Measurements from ENCODE around the gene STXBP5. TPM values are rescaled to one million over a fixed set of nuclear protein-coding genes. Genes with fewer than 3 reads are reported as not detected.
A peak's percentile ranks its signal among the peaks of the same experiment; 100 is the strongest.

STXBP5 gene
- total RNA-seq, 4 donors from 2014 or later = 23.7 to 39.1 (median 25.8) TPM

DNA sequence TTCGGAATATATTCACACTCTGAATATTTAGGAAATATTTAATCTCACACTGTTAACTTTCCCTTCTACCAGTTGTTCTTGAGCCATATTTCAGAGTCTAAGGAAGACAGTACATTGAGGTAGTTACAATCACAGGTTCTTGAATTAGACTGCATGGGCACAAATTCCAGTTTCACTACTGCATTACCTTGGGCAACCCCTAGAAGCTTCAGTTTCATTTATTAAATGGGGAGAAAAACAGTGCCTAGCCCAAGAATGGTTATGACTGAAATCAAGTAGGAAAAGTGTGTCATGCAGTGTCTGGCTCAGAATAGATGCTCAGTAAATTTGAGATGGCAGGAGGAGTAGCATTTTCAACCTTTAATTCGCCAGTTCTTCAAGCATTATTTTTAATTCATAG is 179.8 kb downstream of the STXBP5 start:
- TF ChIP-seq EP300 (IDR thresholded peaks at IDR 0.05) = no peak
- TF ChIP-seq, protein P1, sequence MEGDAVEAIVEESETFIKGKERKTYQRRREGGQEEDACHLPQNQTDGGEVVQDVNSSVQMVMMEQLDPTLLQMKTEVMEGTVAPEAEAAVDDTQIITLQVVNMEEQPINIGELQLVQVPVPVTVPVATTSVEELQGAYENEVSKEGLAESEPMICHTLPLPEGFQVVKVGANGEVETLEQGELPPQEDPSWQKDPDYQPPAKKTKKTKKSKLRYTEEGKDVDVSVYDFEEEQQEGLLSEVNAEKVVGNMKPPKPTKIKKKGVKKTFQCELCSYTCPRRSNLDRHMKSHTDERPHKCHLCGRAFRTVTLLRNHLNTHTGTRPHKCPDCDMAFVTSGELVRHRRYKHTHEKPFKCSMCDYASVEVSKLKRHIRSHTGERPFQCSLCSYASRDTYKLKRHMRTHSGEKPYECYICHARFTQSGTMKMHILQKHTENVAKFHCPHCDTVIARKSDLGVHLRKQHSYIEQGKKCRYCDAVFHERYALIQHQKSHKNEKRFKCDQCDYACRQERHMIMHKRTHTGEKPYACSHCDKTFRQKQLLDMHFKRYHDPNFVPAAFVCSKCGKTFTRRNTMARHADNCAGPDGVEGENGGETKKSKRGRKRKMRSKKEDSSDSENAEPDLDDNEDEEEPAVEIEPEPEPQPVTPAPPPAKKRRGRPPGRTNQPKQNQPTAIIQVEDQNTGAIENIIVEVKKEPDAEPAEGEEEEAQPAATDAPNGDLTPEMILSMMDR (IDR thresholded peaks at IDR 0.05) = no peak
- TF ChIP-seq POLR2A (IDR thresholded peaks at IDR 0.05) = no peak
- H3K27me3 ChIP-seq = no peaks in the 10 kb centered on the region
- H3K4me1 ChIP-seq = no peaks in the 10 kb centered on the region
- no peak overlapping the region for H3K4me3 ChIP-seq
- DNase-seq (ENCODE audit: low spot score in 2 of 2) = no peak
- no peak overlapping the region for H3K27ac ChIP-seq
- WGBS, 2 donors = 98% methylated on average over 2 of the region's 2 CpGs
- peaks cover 0 to 33% (median 6%) of the 10 kb centered on the region in 3 donors for H3K36me3 ChIP-seq
- H3K9me3 ChIP-seq = peaks cover 0 to 5% (median 0%) of the 10 kb centered on the region in 4 donors

DNA sequence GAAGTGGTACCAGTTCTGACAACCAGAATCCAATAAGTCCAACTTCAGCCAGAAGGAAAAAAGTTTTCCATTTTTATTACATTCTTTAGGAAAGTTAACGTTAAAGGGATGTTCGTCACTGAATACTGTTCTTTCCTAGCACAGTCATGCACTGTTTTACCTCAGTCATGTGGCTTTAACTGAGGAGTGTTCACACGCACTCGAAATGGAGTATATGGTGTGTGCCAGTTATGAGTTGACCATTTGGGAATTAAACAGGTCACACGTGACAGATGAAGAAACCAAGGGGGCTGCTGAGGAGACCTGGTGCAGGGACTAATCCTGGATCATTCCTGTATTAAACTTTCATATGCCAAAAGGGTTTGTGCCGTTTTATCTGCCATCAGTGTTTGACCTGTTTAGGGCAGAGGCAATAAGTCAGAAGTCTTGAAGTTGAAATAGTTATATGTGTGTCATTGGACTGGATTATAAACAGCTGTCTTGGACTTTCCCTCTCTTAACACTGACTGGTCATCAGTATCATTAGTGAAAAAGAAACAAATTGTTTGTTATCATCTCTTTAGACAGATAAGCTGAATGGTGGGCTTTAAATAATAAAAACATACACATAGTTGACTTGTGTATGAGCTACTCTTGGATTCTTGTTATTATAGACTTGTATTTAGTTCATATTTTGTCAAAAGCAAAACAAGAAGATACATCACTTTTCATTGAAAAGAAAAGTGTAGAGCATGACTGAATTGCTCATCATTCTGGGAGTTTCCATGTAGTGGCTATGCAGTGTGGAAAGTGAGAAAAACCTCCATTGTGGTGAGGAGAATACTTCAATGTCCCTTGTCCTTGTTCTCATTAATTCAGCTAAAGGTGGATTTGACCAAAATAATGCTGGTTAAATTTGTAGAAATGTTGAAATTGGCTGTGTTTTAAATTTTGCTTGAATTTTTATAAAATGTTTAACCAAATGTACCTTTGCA is 180.8 kb downstream of the STXBP5 start:
- Histone ChIP-seq H3K4me1 (no peaks in the 10 kb centered on the region), H3K36me3 (peaks cover 0 to 25% (median 3%) of the 10 kb centered on the region in 3 donors), H3K27ac (no peak overlapping the region), H3K4me3 (no peak overlapping the region), H3K9me3 (no peaks in the 10 kb centered on the region), H3K27me3 (no peaks in the 10 kb centered on the region)
- WGBS, 2 donors = 85 to 88% methylated on average over 6 of the region's 6 CpGs
- DNase-seq (ENCODE audit: low spot score in 2 of 2) = no peak
- TF ChIP-seq, protein P1 (IDR thresholded peaks at IDR 0.05) = no peak
- TF ChIP-seq POLR2A (IDR thresholded peaks at IDR 0.05) (no peak), EP300 (IDR thresholded peaks at IDR 0.05) (no peak)

DNA sequence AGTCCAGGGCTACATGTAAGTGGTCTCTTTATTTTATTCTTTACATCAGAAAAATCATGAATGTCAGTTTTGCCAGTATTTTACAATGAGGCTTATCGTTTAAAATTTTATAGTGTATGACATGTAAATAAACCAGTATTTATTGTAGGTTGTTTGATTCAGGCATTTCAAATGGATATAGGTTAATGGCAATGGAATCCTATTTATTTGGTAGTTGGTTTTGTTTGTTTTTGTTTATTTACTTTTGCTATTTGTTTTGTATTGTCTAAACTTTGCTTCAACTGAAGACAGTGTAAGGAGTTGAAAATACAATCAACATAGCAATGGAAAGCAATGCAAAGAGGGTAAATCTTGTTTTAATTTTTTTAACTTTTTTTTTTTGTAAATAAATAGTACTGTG is 185.2 kb downstream of the STXBP5 start:
- Histone ChIP-seq H3K9me3 (no peaks in the 10 kb centered on the region), H3K27me3 (no peaks in the 10 kb centered on the region), H3K4me3 (no peak overlapping the region), H3K36me3 (peaks cover 0 to 3% (median 0%) of the 10 kb centered on the region in 3 donors), H3K4me1 (no peaks in the 10 kb centered on the region), H3K27ac (no peak overlapping the region)
- WGBS, 2 donors = 76 to 90% methylated on average over 1 of the region's 1 CpG
- TF ChIP-seq, protein P1 (IDR thresholded peaks at IDR 0.05) = no peak
- no peak for DNase-seq (ENCODE audit: low spot score in 2 of 2)

DNA sequence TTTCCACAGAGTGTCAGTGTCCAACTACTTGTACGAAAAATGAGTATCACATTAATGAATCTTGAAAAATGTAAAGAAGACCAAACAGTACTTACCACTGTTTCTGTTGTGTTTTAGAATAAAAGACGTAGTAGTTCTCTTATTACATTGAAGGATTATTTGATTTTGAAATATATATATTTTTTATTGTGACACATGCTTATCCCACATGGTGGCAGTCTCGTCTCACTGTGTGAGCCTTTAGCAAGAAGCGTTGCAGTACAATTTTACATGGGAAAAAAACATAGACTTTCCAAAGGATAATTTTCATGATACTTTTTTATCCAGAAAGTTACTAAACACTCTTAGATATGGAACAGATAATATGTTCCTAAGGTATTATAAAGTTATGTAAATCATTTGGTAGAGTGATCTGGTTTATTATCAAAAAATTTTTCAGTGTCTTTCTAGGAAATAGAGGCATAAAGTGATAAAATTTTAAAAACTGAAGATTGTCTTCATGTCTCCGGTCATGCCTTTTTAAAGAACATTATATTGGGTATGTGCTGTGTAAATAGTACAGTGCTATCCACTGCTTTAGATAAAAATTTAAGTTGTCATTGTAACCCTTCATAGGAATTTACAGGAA is 186.8 kb downstream of the STXBP5 start:
- Histone ChIP-seq H3K4me3 (no peak overlapping the region), H3K4me1 (no peaks in the 10 kb centered on the region), H3K9me3 (no peaks in the 10 kb centered on the region), H3K27ac (no peak overlapping the region), H3K27me3 (no peaks in the 10 kb centered on the region), H3K36me3 (no peaks in the 10 kb centered on the region)
- no peak for DNase-seq (ENCODE audit: low spot score in 2 of 2)
- TF ChIP-seq, protein P1 (IDR thresholded peaks at IDR 0.05) = peak in 3 of 5 experiments; percentile 17 to 42 (median 20)
- TF ChIP-seq EP300 (IDR thresholded peaks at IDR 0.05) = no peak
- 27 to 38% methylated on average over 5 of the region's 5 CpGs for WGBS, 2 donors
